ENCODE data around the gene RNGTT.

- no peak for TF ChIP-seq CTCF (conservative IDR thresholded peaks at IDR 0.05; ENCODE audit: low read length)
- TF ChIP-seq EZH2phosphoT487 (IDR thresholded peaks at IDR 0.05; ENCODE audit: borderline replicate concordance) = no peak
Observed at GRCh38 chr6:88989215-88989614, 25.8 kb upstream of the RNGTT start.

Measured in Loucy (cell line).